GM23248 (cell line): Measurements from ENCODE around the gene AIMP1. TPM values are rescaled to one million over a fixed set of nuclear protein-coding genes. Genes with fewer than 3 reads are reported as not detected.
A peak's percentile ranks its signal among the peaks of the same experiment; 100 is the strongest.

Source experiments
- DNase-seq: peaks from one replicate; pipeline ENCODE4 v3.0.0-alpha.2; 2015
- H2AFZ ChIP-seq: fragments of 200-600 bp; sonication (generic); 2 replicates; pipeline ENCODE4 v1.6.1; 2016; ENCODE audit warnings: antibody characterized with exemption
- H3F3A ChIP-seq: fragments of 200-600 bp; sonication (generic); 2 replicates; pipeline ENCODE4 v1.6.1; 2016; ENCODE audit warnings: mild to moderate bottlenecking, antibody characterized with exemption, mixed run types; ENCODE audit not compliant: insufficient read depth
- H3K27ac ChIP-seq: fragments of 200-600 bp; sonication (generic); 2 replicates; pipeline ENCODE4 v1.5.1; 2016; ENCODE audit warnings: mild to moderate bottlenecking
- H3K27me3 ChIP-seq: fragments of 200-600 bp; sonication (generic); replicated peaks from 2 replicates; pipeline ENCODE4 v1.6.1; 2016; ENCODE audit warnings: mild to moderate bottlenecking; ENCODE audit not compliant: insufficient read depth
- H3K36me3 ChIP-seq: fragments of 200-600 bp; sonication (generic); 2 replicates; pipeline ENCODE4 v1.6.1; 2016; ENCODE audit warnings: low read depth, mild to moderate bottlenecking
- H3K4me1 ChIP-seq: fragments of 200-600 bp; sonication (generic); 2 replicates; pipeline ENCODE4 v1.6.1; 2016; ENCODE audit warnings: mild to moderate bottlenecking; ENCODE audit not compliant: insufficient read depth
- H3K4me2 ChIP-seq: fragments of 200-600 bp; sonication (generic); one replicate; pipeline ENCODE4 v1.6.1; 2016; ENCODE audit warnings: mild to moderate bottlenecking; ENCODE audit not compliant: unreplicated experiment
- H3K4me3 ChIP-seq: fragments of 200-600 bp; sonication (generic); 2 replicates; pipeline ENCODE4 v1.5.1; 2016; ENCODE audit warnings: mild to moderate bottlenecking
- H3K79me2 ChIP-seq: fragments of 200-600 bp; sonication (generic); 2 replicates; pipeline ENCODE4 v1.6.1; 2016; ENCODE audit warnings: mild to moderate bottlenecking; ENCODE audit not compliant: insufficient read depth
- H3K9ac ChIP-seq: fragments of 200-600 bp; sonication (generic); 2 replicates; pipeline ENCODE4 v1.6.1; 2016; ENCODE audit warnings: mild to moderate bottlenecking
- H3K9me2 ChIP-seq: fragments of 200-600 bp; sonication (generic); 2 replicates; pipeline ENCODE4 v1.6.1; 2016; ENCODE audit warnings: mixed run types, mild to moderate bottlenecking, moderate library complexity; ENCODE audit not compliant: insufficient read depth
- H3K9me3 ChIP-seq: fragments of 200-600 bp; sonication (generic); one replicate; pipeline ENCODE4 v1.6.1; 2017; ENCODE audit warnings: low read depth
- H4K20me1 ChIP-seq: fragments of 200-600 bp; sonication (generic); 2 replicates; pipeline ENCODE4 v1.6.0; 2016; ENCODE audit not compliant: insufficient read depth
- EZH2 ChIP-seq: fragments of 200-600 bp; sonication (generic); IDR thresholded peaks from 2 replicates; pipeline ENCODE4 v1.6.1; 2018; ENCODE audit warnings: antibody characterized with exemption, mild to moderate bottlenecking; ENCODE audit not compliant: insufficient read depth, poor library complexity, severe bottlenecking
- EZH2phosphoT487 ChIP-seq: fragments of 200-600 bp; sonication (generic); IDR thresholded peaks from 2 replicates; pipeline ENCODE4 v1.6.1; 2018; ENCODE audit warnings: antibody characterized with exemption, moderate library complexity, mild to moderate bottlenecking, low read depth; ENCODE audit not compliant: insufficient read depth
- WGBS, 2 experiments: methylation state at CpG; one replicate each; pipeline ENCODE4 v1.1.6; 2015 to 2017; ENCODE audit warnings: low lambda C conversion rate in 2 of 2, low coverage in 1 of 2; ENCODE audit errors: missing lambda C conversion rate in 2 of 2; 5-methylcytosine and 5-hydroxymethylcytosine counted together
- in situ Hi-C: fragments of 300-500 bp; cut with MboI; formaldehyde crosslinking; loops from 2 replicates; pipeline ENCODE4 v1.15.0; 2020
- polyA plus RNA-seq: library from polyadenylated mRNA; unstranded; fragments of >200 nt; fragmentation: Nextera tagmentation; extraction: Ambion mirVana; gene quantifications from 2 replicates; pipeline ENCODE4 v1.2.1, GENCODE V29; 2016
- total RNA-seq: library from RNA; depleted of rRNA; stranded (reverse); fragments of >200 nt; shearing (Covaris generic); gene quantifications from 2 replicates; pipeline ENCODE4 v1.2.3, GENCODE V29; 2014

Gene AIMP1
- total and polyA plus RNA-seq, 2 experiments from 2014 or later: 45.5 to 101 TPM

- Histone ChIP-seq H3K27me3 (no peaks in the 10 kb centered on the region), H3F3A (peaks cover 7% of the 10 kb centered on the region; the same call in 1 of the 2 replicates), H3K27ac (no peak overlapping the region), H3K9me2 (no peaks in the 10 kb centered on the region), H3K4me2 (no peak overlapping the region), H2AFZ (no peak overlapping the region), H3K9ac (no peak overlapping the region), H3K4me1 (peaks cover 23% of the 10 kb centered on the region), H4K20me1 (no peaks in the 10 kb centered on the region), H3K4me3 (no peak overlapping the region), H3K36me3 (no peaks in the 10 kb centered on the region; the same call in 1 of the 2 replicates), H3K9me3 (no peaks in the 10 kb centered on the region), H3K79me2 (peaks cover 26% of the 10 kb centered on the region)
- peak; percentile 13 for DNase-seq
- 88 to 93% methylated on average over 2 of the region's 2 CpGs for WGBS, 2 experiments
- in situ Hi-C loops: no loop called here
- TF ChIP-seq EZH2: no peak
- TF ChIP-seq EZH2phosphoT487: no peak
Measured at GRCh38 chr4:106273831-106274230, 42.5 kb upstream of the AIMP1 start.

- H3K79me2 ChIP-seq: peaks cover 20% of the 10 kb centered on the region
- WGBS, 2 experiments: 42 to 44% methylated on average over 1 of the region's 1 CpG
- no peak overlapping the region for H3K9ac ChIP-seq
- in situ Hi-C loops: no loop called here
- no peak overlapping the region for H3K4me3 ChIP-seq
- peaks cover 7% of the 10 kb centered on the region; the same call in 1 of the 2 replicates for H3F3A ChIP-seq
- no peak overlapping the region for H3K4me2 ChIP-seq
- no peaks in the 10 kb centered on the region for H3K27me3 ChIP-seq
- no peaks in the 10 kb centered on the region; the same call in 1 of the 2 replicates for H3K9me2 ChIP-seq
- no peak overlapping the region for H2AFZ ChIP-seq
- H3K9me3 ChIP-seq: no peaks in the 10 kb centered on the region
- TF ChIP-seq EZH2 (no peak), EZH2phosphoT487 (no peak)
- no peak overlapping the region for H3K27ac ChIP-seq
- no peaks in the 10 kb centered on the region for H4K20me1 ChIP-seq
- peaks cover 13% of the 10 kb centered on the region; the same call in 1 of the 2 replicates for H3K4me1 ChIP-seq
- 0 out of 2 replicates have a peak, but pooled peaks cover 13% of the 10 kb centered on the region for H3K36me3 ChIP-seq
- peak; percentile 5 for DNase-seq
Measured at GRCh38 chr4:106277140-106277675, 39.1 kb upstream of the AIMP1 start.

GRCh38 chr4:106284227-106284626, 32.1 kb upstream of the AIMP1 start:
- H3K4me2 ChIP-seq: no peak overlapping the region
- no peak overlapping the region for H3K4me3 ChIP-seq
- H4K20me1 ChIP-seq: no peaks in the 10 kb centered on the region
- H3K9me2 ChIP-seq: no peaks in the 10 kb centered on the region; the same call in 1 of the 2 replicates
- H3K9ac ChIP-seq: no peak overlapping the region
- 15 to 20% methylated on average over 3 of the region's 3 CpGs for WGBS, 2 experiments
- no peaks in the 10 kb centered on the region for H3K27me3 ChIP-seq
- TF ChIP-seq EZH2phosphoT487 (no peak), EZH2 (no peak)
- in situ Hi-C loops: no loop called here
- DNase-seq: no peak
- 0 out of 2 replicates have a peak, but pooled peaks cover 29% of the 10 kb centered on the region for H3K79me2 ChIP-seq
- no peaks in the 10 kb centered on the region for H3K9me3 ChIP-seq
- no peak overlapping the region for H3K27ac ChIP-seq
- H3K4me1 ChIP-seq: peaks cover 10% of the 10 kb centered on the region
- peaks cover 8% of the 10 kb centered on the region; the same call in 1 of the 2 replicates for H3F3A ChIP-seq
- H2AFZ ChIP-seq: no peak overlapping the region
- H3K36me3 ChIP-seq: peaks cover 38% of the 10 kb centered on the region; the same call in 1 of the 2 replicates

GRCh38 chr4:106286611-106287010, 29.7 kb upstream of the AIMP1 start:
- DNase-seq: no peak
- Histone ChIP-seq H3K27ac (peak overlapping the region; percentile 81; the same call in 1 of the 2 replicates), H3K9me2 (no peaks in the 10 kb centered on the region; the same call in 1 of the 2 replicates), H3K4me2 (no peak overlapping the region), H3F3A (peaks cover 8% of the 10 kb centered on the region; the same call in 1 of the 2 replicates), H2AFZ (no peak overlapping the region), H3K36me3 (peaks cover 35% of the 10 kb centered on the region; the same call in 1 of the 2 replicates), H3K9me3 (no peaks in the 10 kb centered on the region), H4K20me1 (no peaks in the 10 kb centered on the region), H3K4me3 (no peak overlapping the region), H3K4me1 (peaks cover 10% of the 10 kb centered on the region), H3K27me3 (no peaks in the 10 kb centered on the region), H3K79me2 (0 out of 2 replicates have a peak, but pooled peaks cover 29% of the 10 kb centered on the region), H3K9ac (no peak overlapping the region)
- in situ Hi-C loops: no loop called here
- 96 to 98% methylated on average over 8 of the region's 8 CpGs for WGBS, 2 experiments
- TF ChIP-seq EZH2phosphoT487: no peak
- no peak for TF ChIP-seq EZH2
